ENCODE data around the gene FASTK. TPM values are rescaled to one million over a fixed set of nuclear protein-coding genes. Genes with fewer than 3 reads are reported as not detected.

FASTK gene
- total and polyA plus RNA-seq, 2 donors (not counting 3 experiments of a cell fraction or from before 2014, with no cell fraction given): 73.3 to 113 TPM

DNA sequence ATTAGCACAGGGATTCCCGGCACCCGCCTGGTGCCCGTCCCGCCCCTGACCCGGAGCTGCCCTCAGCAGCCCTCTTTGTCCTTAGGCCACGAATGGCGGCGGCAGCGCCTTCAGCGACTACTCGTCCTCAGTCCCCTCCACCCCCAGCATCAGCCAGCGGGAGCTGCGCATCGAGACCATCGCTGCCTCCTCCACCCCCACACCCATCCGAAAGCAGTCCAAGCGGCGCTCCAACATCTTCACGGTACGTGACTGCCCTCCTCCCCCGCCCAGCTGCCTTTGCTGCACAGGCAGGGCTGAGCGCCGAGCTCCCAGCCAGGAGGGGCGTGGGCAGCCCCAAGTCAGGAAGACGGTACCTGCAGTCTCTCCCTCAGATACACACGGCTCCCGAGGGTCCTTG, 39.3 kb upstream of the FASTK start:
- CTCF ChIA-PET: no interaction called here
- BruUV-seq (replicated peaks): no TSS peak
- no peaks in the 10 kb centered on the region for H3K9me1 ChIP-seq (replicated peaks; ENCODE audit: control insufficient read depth, extremely low read depth, insufficient read depth, low read length)
- DNase-seq (ENCODE audit: low read depth, low spot score) (no peak), FAIRE-seq (no peak)
- peaks cover 11 to 56% of the 10 kb centered on the region in 2 experiments for H3K36me3 ChIP-seq (ENCODE audit: control insufficient read depth in 2 of 2, extremely low read depth in 1 of 2, insufficient read depth in 2 of 2, low read length in 2 of 2)
- H3K9ac ChIP-seq (replicated peaks; ENCODE audit: extremely low read depth, insufficient read depth, low read length): no peak overlapping the region
- H4K20me1 ChIP-seq (replicated peaks; ENCODE audit: control insufficient read depth, extremely low read depth, insufficient read depth, low read length): peaks cover 2% of the 10 kb centered on the region
- peaks cover 9% of the 10 kb centered on the region for H3K4me1 ChIP-seq (ENCODE audit: control insufficient read depth, extremely low read depth, insufficient read depth, low read length)
- TF ChIP-seq EZH2 (IDR thresholded peaks at IDR 0.05; ENCODE audit: borderline replicate concordance, low read depth, low read length, severe bottlenecking) (no peak), MYC (IDR thresholded peaks at IDR 0.05; ENCODE audit: low read depth, low read length) (no peak)
- POLR2A ChIA-PET: no interaction called here
- dilution Hi-C loops (cut with MboI; ENCODE audit: extremely low pct_ligation_motif_present, low sequenced_read_pairs) (no loop called here), intact Hi-C loops (cut with micrococcal nuclease) (no loop called here)
- H2AFZ ChIP-seq (ENCODE audit: low read depth, low read length): no peak overlapping the region
- H3K4me2 ChIP-seq (ENCODE audit: insufficient read depth, low read length): no peak overlapping the region
- H3K4me3 ChIP-seq (replicated peaks in 1 of 3; ENCODE audit: insufficient read depth in 1 of 3, low read depth in 1 of 3, low read length in 3 of 3): no peak overlapping the region
- no peaks in the 10 kb centered on the region for H3K9me3 ChIP-seq (replicated peaks; ENCODE audit: control insufficient read depth, insufficient read depth, low read length)
- H3K27ac ChIP-seq (ENCODE audit: insufficient read depth, low read depth, low read length): no peak overlapping the region
- no peaks in the 10 kb centered on the region for H3K27me3 ChIP-seq (ENCODE audit: control insufficient read depth in 2 of 2, insufficient read depth in 2 of 2, low read length in 2 of 2)
- H3K79me2 ChIP-seq (ENCODE audit: control insufficient read depth, insufficient read depth, low read length): peaks cover 21% of the 10 kb centered on the region

DNA sequence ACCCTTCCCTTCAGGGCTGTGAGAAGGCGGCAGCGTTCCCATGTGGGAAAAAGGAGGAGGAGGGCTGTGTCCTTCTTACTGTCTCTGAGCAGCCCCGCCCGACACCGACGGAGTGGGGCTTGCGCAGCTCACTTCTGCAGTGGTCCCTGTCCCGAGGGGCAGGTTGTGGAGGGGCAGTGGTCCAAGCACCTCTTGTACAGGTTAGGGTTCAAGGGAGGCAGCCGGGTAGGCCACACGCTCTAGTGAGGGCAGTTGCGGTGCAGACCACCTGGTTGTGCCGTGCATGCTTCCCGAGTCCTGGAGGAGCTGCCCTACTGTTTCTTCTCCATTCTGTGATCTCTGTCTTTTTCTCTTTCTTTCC, 38.4 kb upstream of the FASTK start:
- no peak overlapping the region for H3K27ac ChIP-seq (ENCODE audit: insufficient read depth, low read depth, low read length)
- H3K9ac ChIP-seq (replicated peaks; ENCODE audit: extremely low read depth, insufficient read depth, low read length): no peak overlapping the region
- CTCF ChIA-PET: no interaction called here
- POLR2A ChIA-PET: no interaction called here
- DNase-seq (ENCODE audit: low read depth, low spot score): no peak
- peaks cover 14% of the 10 kb centered on the region for H3K4me1 ChIP-seq (ENCODE audit: control insufficient read depth, extremely low read depth, insufficient read depth, low read length)
- TF ChIP-seq, protein P1, sequence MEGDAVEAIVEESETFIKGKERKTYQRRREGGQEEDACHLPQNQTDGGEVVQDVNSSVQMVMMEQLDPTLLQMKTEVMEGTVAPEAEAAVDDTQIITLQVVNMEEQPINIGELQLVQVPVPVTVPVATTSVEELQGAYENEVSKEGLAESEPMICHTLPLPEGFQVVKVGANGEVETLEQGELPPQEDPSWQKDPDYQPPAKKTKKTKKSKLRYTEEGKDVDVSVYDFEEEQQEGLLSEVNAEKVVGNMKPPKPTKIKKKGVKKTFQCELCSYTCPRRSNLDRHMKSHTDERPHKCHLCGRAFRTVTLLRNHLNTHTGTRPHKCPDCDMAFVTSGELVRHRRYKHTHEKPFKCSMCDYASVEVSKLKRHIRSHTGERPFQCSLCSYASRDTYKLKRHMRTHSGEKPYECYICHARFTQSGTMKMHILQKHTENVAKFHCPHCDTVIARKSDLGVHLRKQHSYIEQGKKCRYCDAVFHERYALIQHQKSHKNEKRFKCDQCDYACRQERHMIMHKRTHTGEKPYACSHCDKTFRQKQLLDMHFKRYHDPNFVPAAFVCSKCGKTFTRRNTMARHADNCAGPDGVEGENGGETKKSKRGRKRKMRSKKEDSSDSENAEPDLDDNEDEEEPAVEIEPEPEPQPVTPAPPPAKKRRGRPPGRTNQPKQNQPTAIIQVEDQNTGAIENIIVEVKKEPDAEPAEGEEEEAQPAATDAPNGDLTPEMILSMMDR (IDR thresholded peaks at IDR 0.05; ENCODE audit: extremely low read depth in 1 of 2, insufficient read depth in 1 of 2, low read depth in 1 of 2, low read length in 2 of 2): no peak
- no peak for TF ChIP-seq GATA2 (IDR thresholded peaks at IDR 0.05; ENCODE audit: insufficient read depth, insufficient read length, low read depth, low read length)
- TF ChIP-seq EZH2 (IDR thresholded peaks at IDR 0.05; ENCODE audit: borderline replicate concordance, low read depth, low read length, severe bottlenecking): no peak
- no peak for TF ChIP-seq MYC (IDR thresholded peaks at IDR 0.05; ENCODE audit: low read depth, low read length)
- no peak for TF ChIP-seq FOS (IDR thresholded peaks at IDR 0.05; ENCODE audit: borderline replicate concordance, insufficient read depth, low read length)
- no peak for TF ChIP-seq JUN (IDR thresholded peaks at IDR 0.05; ENCODE audit: borderline replicate concordance, insufficient read depth, insufficient read length, low read depth)
- H2AFZ ChIP-seq (ENCODE audit: low read depth, low read length): no peak overlapping the region
- no peak overlapping the region for H3K4me2 ChIP-seq (ENCODE audit: insufficient read depth, low read length)
- no TSS peak for BruUV-seq (replicated peaks)
- no peaks in the 10 kb centered on the region for H3K9me3 ChIP-seq (replicated peaks; ENCODE audit: control insufficient read depth, insufficient read depth, low read length)
- no peaks in the 10 kb centered on the region for H3K27me3 ChIP-seq (ENCODE audit: control insufficient read depth in 2 of 2, insufficient read depth in 2 of 2, low read length in 2 of 2)
- no peak overlapping the region for H3K4me3 ChIP-seq (replicated peaks in 1 of 3; ENCODE audit: insufficient read depth in 1 of 3, low read depth in 1 of 3, low read length in 3 of 3)
- FAIRE-seq: no peak
- H3K36me3 ChIP-seq (ENCODE audit: control insufficient read depth in 2 of 2, extremely low read depth in 1 of 2, insufficient read depth in 2 of 2, low read length in 2 of 2): peaks cover 9 to 47% of the 10 kb centered on the region in 2 experiments
- H3K79me2 ChIP-seq (ENCODE audit: control insufficient read depth, insufficient read depth, low read length): peaks cover 25% of the 10 kb centered on the region
- dilution Hi-C loops (cut with MboI; ENCODE audit: extremely low pct_ligation_motif_present, low sequenced_read_pairs) (no loop called here), intact Hi-C loops (cut with micrococcal nuclease) (no loop called here)
- H4K20me1 ChIP-seq (replicated peaks; ENCODE audit: control insufficient read depth, extremely low read depth, insufficient read depth, low read length): no peaks in the 10 kb centered on the region
- H3K9me1 ChIP-seq (replicated peaks; ENCODE audit: control insufficient read depth, extremely low read depth, insufficient read depth, low read length): no peaks in the 10 kb centered on the region
